MG63 (cell line): Measurements from ENCODE around the gene WWTR1. TPM values are rescaled to one million over a fixed set of nuclear protein-coding genes. Genes with fewer than 3 reads are reported as not detected.
A peak's percentile ranks its signal among the peaks of the same experiment; 100 is the strongest.

ENCODE experiments used
- DNase-seq: peaks from one replicate; pipeline ENCODE4 v3.0.0-alpha.2; 2020
- H3K27me3 ChIP-seq: fragments of 250-450 bp; sonication (Bioruptor Pico); 2 replicates; pipeline ENCODE4 v1.5.1; 2020; ENCODE audit warnings: mild to moderate bottlenecking, moderate library complexity
- H3K36me3 ChIP-seq: fragments of 250-450 bp; sonication (Bioruptor Pico); 2 replicates; pipeline ENCODE4 v1.5.1; 2020; ENCODE audit warnings: mild to moderate bottlenecking, moderate library complexity
- H3K4me3 ChIP-seq: fragments of 250-450 bp; sonication (Bioruptor Pico); 2 replicates; pipeline ENCODE4 v1.5.1; 2020; ENCODE audit warnings: mild to moderate bottlenecking, moderate library complexity
- H3K9me3 ChIP-seq: fragments of 250-450 bp; sonication (Bioruptor Pico); 2 replicates; pipeline ENCODE4 v1.5.1; 2020; ENCODE audit warnings: mild to moderate bottlenecking, moderate library complexity
- total RNA-seq: library from RNA; depleted of rRNA; stranded (reverse); fragments of >200 nt; shearing (Covaris generic); gene quantifications from 2 replicates; pipeline ENCODE4 v1.2.3, GENCODE V29; 2014; ENCODE audit warnings: low replicate concordance; rRNA removed

Gene WWTR1
- 51.3 and 93.0 TPM in 2 replicates for total RNA-seq

DNA sequence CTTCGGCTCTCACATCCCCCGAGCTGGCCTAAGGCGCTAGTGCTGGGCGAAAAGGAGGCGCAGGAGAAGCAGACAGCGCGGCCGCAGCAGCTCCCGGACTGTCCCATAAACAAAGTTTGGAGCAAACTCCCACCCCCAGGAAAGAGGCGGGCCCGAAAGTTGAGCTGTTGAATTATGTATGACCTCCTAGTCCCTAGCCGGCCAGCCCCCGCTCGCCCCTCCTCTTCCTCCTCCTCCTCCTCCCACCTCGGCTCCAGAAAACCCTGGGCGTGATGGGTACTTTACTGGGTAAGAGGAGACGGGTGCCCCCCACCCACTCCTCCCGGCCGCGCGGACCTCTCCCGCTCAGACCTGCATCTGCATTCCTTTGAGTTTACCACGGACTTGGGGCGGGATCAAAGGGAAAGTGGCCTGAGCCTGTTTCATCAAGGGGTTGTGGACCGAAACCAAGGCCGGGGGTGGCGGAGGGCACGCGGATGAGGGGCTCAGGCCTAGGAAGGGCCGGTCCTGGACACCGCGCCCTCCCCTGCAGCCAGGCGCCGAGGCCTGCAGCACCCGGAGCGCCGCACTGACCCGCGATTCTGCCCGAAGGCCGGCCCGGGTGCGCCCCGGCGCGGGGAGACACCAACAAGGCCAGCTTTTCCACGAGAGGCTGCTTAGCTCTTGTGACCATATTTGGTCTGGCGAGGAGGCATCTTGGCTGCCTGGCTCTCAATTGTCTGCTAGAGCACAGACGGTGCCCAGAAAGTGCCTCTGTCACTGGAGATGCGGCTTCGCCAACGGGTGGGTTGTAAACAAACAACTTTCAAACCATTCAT lies at the start of gene WWTR1:
Gene WWTR1, minus strand, starts transcription at position 100 of the 818 bp plus-strand sequence. CDS start 719 bp downstream, outside the sequence.
- DNase-seq = peak; percentile 100
- peaks cover 35% of the 10 kb centered on the region for H3K36me3 ChIP-seq
- H3K4me3 ChIP-seq = peak within 1 kb of the TSS; percentile 87
- H3K27me3 ChIP-seq = no peaks in the 10 kb centered on the region
- no peaks in the 10 kb centered on the region for H3K9me3 ChIP-seq

DNA sequence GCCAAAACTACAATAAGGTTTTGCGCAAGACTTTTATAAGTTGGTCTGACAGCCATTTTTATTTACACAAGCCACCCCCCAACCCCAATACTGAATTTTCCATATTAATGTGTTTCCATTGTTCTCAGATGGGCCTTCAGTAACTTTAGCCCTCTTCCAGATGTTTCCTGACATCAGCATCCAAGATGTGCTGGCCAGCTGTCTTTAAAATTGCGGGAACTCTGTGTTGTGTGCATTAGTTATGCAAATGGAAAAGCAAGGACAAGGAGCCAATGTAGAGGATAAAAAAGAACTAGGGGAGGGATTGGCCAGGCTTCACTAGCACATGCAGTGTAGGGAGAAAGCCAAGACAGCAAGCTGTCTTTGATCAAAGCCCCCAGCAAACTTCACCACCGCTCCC lies 49.1 kb upstream of the WWTR1 start:
- peaks cover 4% of the 10 kb centered on the region; the same call in 1 of the 2 replicates for H3K36me3 ChIP-seq
- no peaks in the 10 kb centered on the region for H3K27me3 ChIP-seq
- no peak overlapping the region for H3K4me3 ChIP-seq
- no peaks in the 10 kb centered on the region for H3K9me3 ChIP-seq
- no peak for DNase-seq

DNA sequence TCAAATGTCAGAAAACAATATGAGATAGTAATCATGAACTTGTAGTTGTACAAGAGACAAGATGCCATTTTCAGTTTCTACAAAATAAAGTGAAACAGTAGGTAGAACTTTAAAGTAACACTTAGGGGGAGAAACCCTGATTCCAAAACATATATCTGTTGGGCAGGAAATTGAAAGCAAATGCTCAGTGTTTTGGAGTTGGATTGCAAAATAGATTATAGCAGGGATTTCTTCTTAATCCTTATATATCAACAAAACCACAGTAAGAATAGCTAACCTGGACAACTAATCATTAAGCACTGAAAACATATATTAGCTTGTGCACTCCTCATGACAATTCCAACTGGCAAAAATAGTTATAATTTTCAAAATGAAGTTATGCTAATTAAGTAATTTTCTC lies 47.6 kb upstream of the WWTR1 start:
- H3K9me3 ChIP-seq = no peaks in the 10 kb centered on the region
- no peak for DNase-seq
- no peak overlapping the region for H3K4me3 ChIP-seq
- H3K27me3 ChIP-seq = no peaks in the 10 kb centered on the region
- peaks cover 4% of the 10 kb centered on the region; the same call in 1 of the 2 replicates for H3K36me3 ChIP-seq

GRCh38 chr3:149703466-149703865 lies 45.6 kb upstream of the WWTR1 start:
- no peak for DNase-seq
- no peaks in the 10 kb centered on the region for H3K27me3 ChIP-seq
- H3K9me3 ChIP-seq = peaks cover 6% of the 10 kb centered on the region
- no peak overlapping the region for H3K4me3 ChIP-seq
- H3K36me3 ChIP-seq = peaks cover 4% of the 10 kb centered on the region; the same call in 1 of the 2 replicates

DNA sequence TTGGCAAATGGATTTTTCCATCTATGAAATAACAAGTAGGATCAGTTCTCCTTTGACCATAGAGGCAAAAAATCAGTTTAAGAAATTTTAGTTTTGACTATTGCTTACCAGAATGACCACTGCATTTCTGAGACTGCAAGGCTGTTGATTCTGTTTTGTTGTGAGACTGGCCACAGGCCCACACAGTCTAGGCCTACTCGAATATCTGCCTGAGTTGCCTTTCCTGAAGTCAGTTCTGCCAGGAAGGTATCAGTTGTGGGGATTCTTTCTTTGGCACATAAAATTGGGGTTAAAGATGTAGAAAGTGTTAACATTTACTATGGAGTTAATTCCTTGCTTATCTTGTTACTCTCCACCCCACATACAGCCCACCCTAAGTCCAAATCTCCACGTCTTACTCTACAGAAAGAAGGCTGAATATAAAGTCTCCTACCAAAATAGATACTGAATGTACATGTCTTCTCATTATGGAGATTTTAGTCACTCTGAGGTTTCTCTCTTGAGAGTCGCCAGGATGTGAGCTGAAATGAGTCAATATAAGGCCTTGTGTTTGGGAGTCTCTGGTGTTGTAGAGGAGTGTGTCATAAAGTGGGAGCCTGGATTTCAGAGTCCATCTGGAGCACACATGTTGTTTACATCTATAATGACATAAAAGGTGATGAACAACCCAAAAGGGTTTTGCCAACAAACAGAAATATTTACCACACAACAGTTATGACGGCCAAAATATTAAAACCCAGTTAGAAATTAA lies 45.0 kb upstream of the WWTR1 start:
- peak; percentile 44 for DNase-seq
- Histone ChIP-seq H3K27me3 (no peaks in the 10 kb centered on the region), H3K4me3 (no peak overlapping the region), H3K36me3 (peaks cover 4% of the 10 kb centered on the region; the same call in 1 of the 2 replicates), H3K9me3 (peaks cover 9% of the 10 kb centered on the region)

GRCh38 chr3:149701977-149702350 lies 44.1 kb upstream of the WWTR1 start:
- no peaks in the 10 kb centered on the region for H3K27me3 ChIP-seq
- H3K9me3 ChIP-seq = peaks cover 9% of the 10 kb centered on the region
- no peak for DNase-seq
- peaks cover 4% of the 10 kb centered on the region; the same call in 1 of the 2 replicates for H3K36me3 ChIP-seq
- H3K4me3 ChIP-seq = no peak overlapping the region

DNA sequence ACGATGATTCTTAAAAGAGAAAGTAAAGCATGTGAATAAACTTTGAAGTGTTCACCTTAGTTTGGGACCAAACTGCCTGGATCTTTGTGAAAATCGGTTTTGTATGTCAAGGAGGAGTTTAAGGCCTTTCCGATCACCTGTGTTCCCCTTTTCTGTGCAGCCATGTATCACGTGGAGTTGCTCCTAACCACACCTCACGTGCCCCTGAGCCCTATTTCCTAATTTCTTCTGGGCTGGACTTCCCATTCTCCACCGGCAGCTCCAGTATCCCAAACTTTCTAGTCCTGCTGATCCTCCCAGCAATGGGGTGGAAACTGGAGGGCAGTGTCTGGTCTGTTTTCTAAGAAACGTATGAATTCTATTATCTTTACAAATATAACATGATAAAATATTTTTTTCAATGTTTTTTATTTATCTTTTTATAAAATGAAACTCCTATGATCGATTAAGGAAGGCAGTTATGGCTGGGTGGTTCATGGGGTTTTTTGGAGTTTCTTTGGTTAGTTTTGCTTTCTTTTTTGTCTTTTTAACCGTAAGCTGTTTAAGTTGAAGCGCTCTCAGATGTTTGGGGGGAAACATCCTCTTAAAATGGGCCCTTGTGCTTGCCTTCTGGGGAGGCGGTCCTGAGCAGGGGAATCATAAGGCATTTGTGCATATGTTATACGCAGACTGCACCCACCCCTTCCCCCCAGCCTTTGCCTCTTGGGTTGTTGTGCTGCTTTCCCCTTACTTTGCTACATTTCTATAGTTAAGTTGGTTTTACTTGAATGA lies 43.6 kb upstream of the WWTR1 start:
- Histone ChIP-seq H3K27me3 (no peaks in the 10 kb centered on the region), H3K36me3 (peaks cover 4% of the 10 kb centered on the region; the same call in 1 of the 2 replicates), H3K9me3 (peaks cover 9% of the 10 kb centered on the region), H3K4me3 (peak overlapping the region; percentile 2; the same call in 1 of the 2 replicates)
- peak; percentile 34 for DNase-seq

GRCh38 chr3:149688122-149688757 lies 30.4 kb upstream of the WWTR1 start:
- Histone ChIP-seq H3K9me3 (peaks cover 1% of the 10 kb centered on the region), H3K4me3 (no peak overlapping the region), H3K36me3 (no peaks in the 10 kb centered on the region), H3K27me3 (no peaks in the 10 kb centered on the region)
- no peak for DNase-seq

GRCh38 chr3:149686996-149687395 lies 29.2 kb upstream of the WWTR1 start:
- H3K4me3 ChIP-seq = no peak overlapping the region
- H3K9me3 ChIP-seq = no peaks in the 10 kb centered on the region; the same call in 1 of the 2 replicates
- no peaks in the 10 kb centered on the region for H3K36me3 ChIP-seq
- no peaks in the 10 kb centered on the region for H3K27me3 ChIP-seq
- no peak for DNase-seq

GRCh38 chr3:149678351-149678950 lies 20.6 kb upstream of the WWTR1 start:
- no peak overlapping the region for H3K4me3 ChIP-seq
- H3K9me3 ChIP-seq = no peaks in the 10 kb centered on the region
- DNase-seq = peak; percentile 35
- no peaks in the 10 kb centered on the region; the same call in 1 of the 2 replicates for H3K27me3 ChIP-seq
- no peaks in the 10 kb centered on the region for H3K36me3 ChIP-seq

DNA sequence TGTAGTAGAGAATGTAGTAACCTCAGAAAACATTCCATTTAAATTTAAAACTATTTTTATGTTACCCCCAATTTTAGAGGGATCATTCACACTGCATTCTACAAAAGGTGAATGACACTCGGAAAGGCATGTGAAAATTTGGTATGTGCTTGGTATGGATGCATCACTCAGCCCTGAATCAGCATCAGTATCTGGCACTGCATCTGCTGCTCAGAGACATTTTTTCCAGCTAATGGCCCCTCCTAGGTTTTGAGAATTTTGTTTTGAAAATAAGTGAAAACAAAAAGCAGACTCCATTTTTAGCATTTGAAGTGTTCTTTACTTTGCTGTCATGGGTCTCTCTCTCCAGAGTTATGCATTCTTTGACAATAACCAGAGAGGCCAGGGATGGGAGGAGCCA lies 15.6 kb upstream of the WWTR1 start:
- peak; percentile 50 for DNase-seq
- Histone ChIP-seq H3K36me3 (no peaks in the 10 kb centered on the region), H3K27me3 (no peaks in the 10 kb centered on the region), H3K4me3 (no peak overlapping the region), H3K9me3 (no peaks in the 10 kb centered on the region)

- H3K27me3 ChIP-seq = no peaks in the 10 kb centered on the region
- no peaks in the 10 kb centered on the region for H3K36me3 ChIP-seq
- H3K4me3 ChIP-seq = no peak overlapping the region
- no peak for DNase-seq
- no peaks in the 10 kb centered on the region for H3K9me3 ChIP-seq
Measured at GRCh38 chr3:149670742-149671492, 13.1 kb upstream of the WWTR1 start.

GRCh38 chr3:149667576-149667975 lies 9.8 kb upstream of the WWTR1 start:
- no peak overlapping the region for H3K4me3 ChIP-seq
- H3K27me3 ChIP-seq = no peaks in the 10 kb centered on the region
- H3K36me3 ChIP-seq = no peaks in the 10 kb centered on the region
- no peaks in the 10 kb centered on the region for H3K9me3 ChIP-seq
- DNase-seq = no peak

GRCh38 chr3:149663966-149664365 lies 6.1 kb upstream of the WWTR1 start:
- H3K27me3 ChIP-seq = no peaks in the 10 kb centered on the region
- no peaks in the 10 kb centered on the region for H3K9me3 ChIP-seq
- H3K36me3 ChIP-seq = no peaks in the 10 kb centered on the region
- DNase-seq = no peak
- no peak overlapping the region for H3K4me3 ChIP-seq

DNA sequence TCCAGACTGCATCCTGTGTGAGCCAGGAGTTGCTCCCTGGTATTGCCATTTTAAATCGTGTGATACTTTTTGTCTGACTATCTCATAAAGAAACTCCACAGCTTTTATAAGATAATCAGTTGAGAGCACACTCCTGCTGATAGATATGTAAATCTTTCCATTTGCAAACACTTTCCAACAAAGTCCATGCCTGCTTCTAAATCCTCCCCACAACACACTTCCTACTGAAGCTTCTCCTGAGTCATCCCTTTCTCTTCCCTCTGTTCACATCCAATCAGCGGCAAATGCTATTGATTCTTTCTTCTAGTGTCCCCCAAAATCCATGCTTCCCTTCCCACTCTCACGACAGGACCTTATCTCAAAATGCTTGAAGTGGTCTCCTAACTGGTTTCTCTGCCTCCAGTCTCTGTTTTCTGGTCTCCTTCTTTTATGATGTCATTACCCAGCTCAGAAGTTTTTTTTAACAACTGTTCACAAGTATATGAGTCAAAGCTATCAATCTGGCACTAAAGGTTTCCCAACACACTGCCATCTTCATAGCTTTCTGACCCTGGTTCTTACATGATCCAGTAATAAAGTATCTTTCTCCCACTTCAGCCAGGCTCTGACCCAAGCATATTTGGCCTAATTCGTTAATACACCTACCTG lies 4.5 kb upstream of the WWTR1 start:
- DNase-seq = no peak
- Histone ChIP-seq H3K4me3 (no peak overlapping the region), H3K36me3 (no peaks in the 10 kb centered on the region; the same call in 1 of the 2 replicates), H3K27me3 (no peaks in the 10 kb centered on the region), H3K9me3 (no peaks in the 10 kb centered on the region)
